ELR (cell line): ENCODE data around the gene ARID4A.
"Not testable (repeated sequence)": the region's sequence is repeated elsewhere in the genome, so short reads cannot be mapped to it uniquely, and the experiment has no call there.

Experiments
- DNase-seq: peaks from one replicate; pipeline ENCODE4 v3.0.0-alpha.2; 2015; ENCODE audit warnings: low read depth

The ARID4A gene

GRCh38 chr14:58298477-58299400 lies at the start of gene ARID4A:
TSS of gene ARID4A (plus strand) at chr14:58298555. CDS start at chr14:58299855, 1,300 bp downstream.
- no peak for DNase-seq

GRCh38 chr14:58249611-58250010 lies 48.7 kb upstream of the ARID4A start:
- no peak for DNase-seq

- no peak for DNase-seq
Observed at GRCh38 chr14:58258156-58258555, 40.2 kb upstream of the ARID4A start.

GRCh38 chr14:58262005-58262404 lies 36.4 kb upstream of the ARID4A start:
- not testable (repeated sequence) for DNase-seq

GRCh38 chr14:58265401-58265800 lies 33.0 kb upstream of the ARID4A start:
- DNase-seq = no peak

GRCh38 chr14:58270628-58271027 lies 27.7 kb upstream of the ARID4A start:
- peak; percentile 59 for DNase-seq

GRCh38 chr14:58272588-58273372 lies 25.6 kb upstream of the ARID4A start:
- DNase-seq = peak; percentile 53

GRCh38 chr14:58274881-58275280 lies 23.5 kb upstream of the ARID4A start:
- DNase-seq = no peak

- DNase-seq = no peak
Observed at GRCh38 chr14:58275527-58276190, 22.7 kb upstream of the ARID4A start.

- no peak for DNase-seq
Observed at GRCh38 chr14:58276208-58276607, 22.1 kb upstream of the ARID4A start.

GRCh38 chr14:58278177-58278576 lies 20.2 kb upstream of the ARID4A start:
- no peak for DNase-seq

- peak; percentile 78 for DNase-seq
Observed at GRCh38 chr14:58280954-58281787, 17.2 kb upstream of the ARID4A start.

GRCh38 chr14:58281969-58282368 lies 16.4 kb upstream of the ARID4A start:
- DNase-seq = no peak

GRCh38 chr14:58282925-58283593 lies 15.3 kb upstream of the ARID4A start:
- DNase-seq = peak; percentile 29

GRCh38 chr14:58283730-58284129 lies 14.6 kb upstream of the ARID4A start:
- no peak for DNase-seq

GRCh38 chr14:58285132-58285531 lies 13.2 kb upstream of the ARID4A start:
- DNase-seq = no peak

- DNase-seq = no peak
Observed at GRCh38 chr14:58287607-58288042, 10.7 kb upstream of the ARID4A start.

- no peak for DNase-seq
Observed at GRCh38 chr14:58288106-58288792, 10.1 kb upstream of the ARID4A start.

- no peak for DNase-seq
Observed at GRCh38 chr14:58291646-58292045, 6.7 kb upstream of the ARID4A start.

- no peak for DNase-seq
Observed at GRCh38 chr14:58292187-58292586, 6.2 kb upstream of the ARID4A start.
